K562 (cell line): Measurements from ENCODE around the gene RINL. TPM values are rescaled to one million over a fixed set of nuclear protein-coding genes. Genes with fewer than 3 reads are reported as not detected.

ENCODE experiments used
- BRF2 ChIP-seq: IDR thresholded peaks from 3 replicates; pipeline ENCODE4 v1.6.1; 2011; ENCODE audit warnings: borderline replicate concordance, mild to moderate bottlenecking; ENCODE audit not compliant: insufficient read length, insufficient read depth
- CBFA2T3 ChIP-seq: fragments of 450-650 bp; IDR thresholded peaks from 2 replicates; pipeline ENCODE4 v1.6.1; 2017
- EHMT2 ChIP-seq: fragments of 450-650 bp; IDR thresholded peaks from 2 replicates; pipeline ENCODE4 v1.6.1; 2018; ENCODE audit warnings: antibody characterized with exemption
- EP400 ChIP-seq: fragments of 450-650 bp; IDR thresholded peaks from 2 replicates; pipeline ENCODE4 v1.6.1; 2017; ENCODE audit warnings: antibody characterized with exemption, mild to moderate bottlenecking, moderate library complexity
- EZH2 ChIP-seq: IDR thresholded peaks from 2 replicates; pipeline ENCODE4 v1.6.1; 2012; ENCODE audit warnings: low read depth, mild to moderate bottlenecking, inconsistent platforms, low read length, borderline replicate concordance
- ILK ChIP-seq: fragments of 450-650 bp; IDR thresholded peaks from 2 replicates; pipeline ENCODE4 v1.6.1; 2016; ENCODE audit warnings: missing genetic modification characterization, low read depth, mild to moderate bottlenecking, missing compliant biosample characterization, moderate library complexity, borderline replicate concordance
- MCM3 ChIP-seq: fragments of 450-650 bp; IDR thresholded peaks from 2 replicates; pipeline ENCODE4 v1.6.1; 2016
- MYNN ChIP-seq, 2 experiments: sonication (generic); formaldehyde crosslinking in 1 of 2; IDR thresholded peaks; 2 replicates each; pipeline versions ENCODE4 v1.5.0 to v1.6.1; 2016 to 2020; ENCODE audit warnings: antibody characterized with exemption in 1 of 2, missing genetic modification reagents in 1 of 2
- NCOA4 ChIP-seq: fragments of 450-650 bp; IDR thresholded peaks from 2 replicates; pipeline ENCODE4 v1.6.1; 2018; ENCODE audit warnings: mild to moderate bottlenecking; ENCODE audit not compliant: partially characterized antibody
- PML ChIP-seq: IDR thresholded peaks from 2 replicates; pipeline ENCODE4 v1.6.1; 2012; ENCODE audit warnings: low read length, inconsistent platforms
- RBM17 ChIP-seq: fragments of 200-400 bp; formaldehyde crosslinking; IDR thresholded peaks from 2 replicates; pipeline ENCODE4 v1.6.1; 2017; ENCODE audit warnings: low read depth, mild to moderate bottlenecking, low read length, borderline replicate concordance
- SAP30 ChIP-seq: fragments of 200-600 bp; sonication (generic); IDR thresholded peaks from 2 replicates; pipeline ENCODE4 v1.6.1; 2012; ENCODE audit warnings: borderline replicate concordance, low read depth, mild to moderate bottlenecking, moderate library complexity, low read length, control low read depth, inconsistent platforms; ENCODE audit not compliant: insufficient read depth, poor library complexity, severe bottlenecking
- U2AF1 ChIP-seq: fragments of 200-400 bp; formaldehyde crosslinking; optimal IDR thresholded peaks from 2 replicates; pipeline ENCODE3; 2017; ENCODE audit warnings: mild to moderate bottlenecking, low read depth, low read length, moderate library complexity
- ZFP30 ChIP-seq: fragments of 250-450 bp; sonication (Bioruptor Pico); IDR thresholded peaks from 2 replicates; pipeline ENCODE4 v1.8.0; 2022; ENCODE audit warnings: moderate library complexity, mild to moderate bottlenecking, inconsistent platforms, borderline replicate concordance
- polyA plus RNA-seq, 8 experiments: library from polyadenylated mRNA; depleted of rRNA in 4 of 8; stranded (reverse) in 5 of 8; unstranded in 3 of 8; fragments of >200 nt; fragmentation: Nextera tagmentation in 2 of 8; fragmentation: Illumina TruSeq in 1 of 8; extraction: Ambion mirVana in 2 of 8; extraction: Trizol in 1 of 8; gene quantifications; 2 replicates each; pipeline versions ENCODE4 v1.2.1 to v1.2.3, GENCODE V29; 2011 to 2014; ENCODE audit warnings: inconsistent platforms in 1 of 8, missing spikeins in 1 of 8
- total RNA-seq, 7 experiments: library from RNA; depleted of rRNA in 6 of 7; stranded (reverse); fragments of >200 nt in 6 of 7; fragmentation: Illumina TruSeq in 2 of 7; extraction: Trizol in 2 of 7; gene quantifications; 2 replicates each; pipeline versions ENCODE4 v1.2.1 to v1.2.3, GENCODE V29; 2011 to 2021; ENCODE audit warnings: low replicate concordance in 1 of 7
- TF ChIP-seq, protein P1 (sequence below), 2 experiments: fragments of 450-650 bp; IDR thresholded peaks; 2 replicates each; pipeline ENCODE4 v1.6.1; 2018; ENCODE audit warnings: mild to moderate bottlenecking in 2 of 2, low read depth in 1 of 2; ENCODE audit not compliant: partially characterized antibody in 2 of 2
- TF ChIP-seq, protein P2 (sequence below): fragments of 200-800 bp; sonication (Bioruptor generic); IDR thresholded peaks from 2 replicates; pipeline ENCODE4 v1.6.1; 2017; ENCODE audit warnings: missing genetic modification characterization, missing compliant biosample characterization
- TF ChIP-seq, protein P3 (sequence below): fragments of 250-450 bp; sonication (Bioruptor Pico); IDR thresholded peaks from 2 replicates; pipeline ENCODE4 v1.6.1; 2021; ENCODE audit warnings: mild to moderate bottlenecking

The RINL gene
- total and polyA plus RNA-seq, 9 of the 15 experiments (the other 6 are each of a cell fraction or from before 2014, with no cell fraction given): 0.82 to 10.9 (median 4.9) TPM

- TF ChIP-seq, protein P1, sequence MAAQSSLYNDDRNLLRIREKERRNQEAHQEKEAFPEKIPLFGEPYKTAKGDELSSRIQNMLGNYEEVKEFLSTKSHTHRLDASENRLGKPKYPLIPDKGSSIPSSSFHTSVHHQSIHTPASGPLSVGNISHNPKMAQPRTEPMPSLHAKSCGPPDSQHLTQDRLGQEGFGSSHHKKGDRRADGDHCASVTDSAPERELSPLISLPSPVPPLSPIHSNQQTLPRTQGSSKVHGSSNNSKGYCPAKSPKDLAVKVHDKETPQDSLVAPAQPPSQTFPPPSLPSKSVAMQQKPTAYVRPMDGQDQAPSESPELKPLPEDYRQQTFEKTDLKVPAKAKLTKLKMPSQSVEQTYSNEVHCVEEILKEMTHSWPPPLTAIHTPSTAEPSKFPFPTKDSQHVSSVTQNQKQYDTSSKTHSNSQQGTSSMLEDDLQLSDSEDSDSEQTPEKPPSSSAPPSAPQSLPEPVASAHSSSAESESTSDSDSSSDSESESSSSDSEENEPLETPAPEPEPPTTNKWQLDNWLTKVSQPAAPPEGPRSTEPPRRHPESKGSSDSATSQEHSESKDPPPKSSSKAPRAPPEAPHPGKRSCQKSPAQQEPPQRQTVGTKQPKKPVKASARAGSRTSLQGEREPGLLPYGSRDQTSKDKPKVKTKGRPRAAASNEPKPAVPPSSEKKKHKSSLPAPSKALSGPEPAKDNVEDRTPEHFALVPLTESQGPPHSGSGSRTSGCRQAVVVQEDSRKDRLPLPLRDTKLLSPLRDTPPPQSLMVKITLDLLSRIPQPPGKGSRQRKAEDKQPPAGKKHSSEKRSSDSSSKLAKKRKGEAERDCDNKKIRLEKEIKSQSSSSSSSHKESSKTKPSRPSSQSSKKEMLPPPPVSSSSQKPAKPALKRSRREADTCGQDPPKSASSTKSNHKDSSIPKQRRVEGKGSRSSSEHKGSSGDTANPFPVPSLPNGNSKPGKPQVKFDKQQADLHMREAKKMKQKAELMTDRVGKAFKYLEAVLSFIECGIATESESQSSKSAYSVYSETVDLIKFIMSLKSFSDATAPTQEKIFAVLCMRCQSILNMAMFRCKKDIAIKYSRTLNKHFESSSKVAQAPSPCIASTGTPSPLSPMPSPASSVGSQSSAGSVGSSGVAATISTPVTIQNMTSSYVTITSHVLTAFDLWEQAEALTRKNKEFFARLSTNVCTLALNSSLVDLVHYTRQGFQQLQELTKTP (IDR thresholded peaks at IDR 0.05; ENCODE audit: low read depth in 1 of 2, partially characterized antibody in 2 of 2): no peak
- no peak for TF ChIP-seq SAP30
- TF ChIP-seq CBFA2T3: no peak
- no peak for TF ChIP-seq EHMT2
- TF ChIP-seq, protein P2, sequence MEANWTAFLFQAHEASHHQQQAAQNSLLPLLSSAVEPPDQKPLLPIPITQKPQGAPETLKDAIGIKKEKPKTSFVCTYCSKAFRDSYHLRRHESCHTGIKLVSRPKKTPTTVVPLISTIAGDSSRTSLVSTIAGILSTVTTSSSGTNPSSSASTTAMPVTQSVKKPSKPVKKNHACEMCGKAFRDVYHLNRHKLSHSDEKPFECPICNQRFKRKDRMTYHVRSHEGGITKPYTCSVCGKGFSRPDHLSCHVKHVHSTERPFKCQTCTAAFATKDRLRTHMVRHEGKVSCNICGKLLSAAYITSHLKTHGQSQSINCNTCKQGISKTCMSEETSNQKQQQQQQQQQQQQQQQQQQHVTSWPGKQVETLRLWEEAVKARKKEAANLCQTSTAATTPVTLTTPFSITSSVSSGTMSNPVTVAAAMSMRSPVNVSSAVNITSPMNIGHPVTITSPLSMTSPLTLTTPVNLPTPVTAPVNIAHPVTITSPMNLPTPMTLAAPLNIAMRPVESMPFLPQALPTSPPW: peak; percentile 80
- TF ChIP-seq PML: no peak
- 0 out of 2 replicates have a peak, but pooled peaks have one; percentile 14 for TF ChIP-seq MYNN (IDR thresholded peaks at IDR 0.05)
- TF ChIP-seq MYNN (CRISPR knock-in tag; IDR thresholded peaks at IDR 0.05): no peak
- TF ChIP-seq EP400: no peak
- TF ChIP-seq EZH2: no peak
- TF ChIP-seq BRF2: no peak
- TF ChIP-seq ZFP30 (CRISPR knock-in tag): no peak
- TF ChIP-seq RBM17: no peak
- TF ChIP-seq MCM3: no peak
- TF ChIP-seq, protein P3, sequence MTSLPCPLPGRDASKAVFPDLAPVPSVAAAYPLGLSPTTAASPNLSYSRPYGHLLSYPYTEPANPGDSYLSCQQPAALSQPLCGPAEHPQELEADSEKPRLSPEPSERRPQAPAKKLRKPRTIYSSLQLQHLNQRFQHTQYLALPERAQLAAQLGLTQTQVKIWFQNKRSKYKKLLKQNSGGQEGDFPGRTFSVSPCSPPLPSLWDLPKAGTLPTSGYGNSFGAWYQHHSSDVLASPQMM (CRISPR knock-in tag): no peak
- TF ChIP-seq NCOA4: no peak
- no peak for TF ChIP-seq U2AF1
- no peak for TF ChIP-seq ILK
Observed at GRCh38 chr19:38877781-38878574, at the start of gene RINL (continued).
